Mucosa of descending colon (tissue), 3 donors: ENCODE data around the gene RER1. TPM values are rescaled to one million over a fixed set of nuclear protein-coding genes. Genes with fewer than 3 reads are reported as not detected.

Experiments
- ATAC-seq: fragments of 200-7000 bp; cut with Tn5 transposase; one replicate; pipeline ENCODE4 v1.9.1; 2020; ENCODE audit warnings: mild to moderate bottlenecking, moderate library complexity
- DNase-seq, 3 donors: peaks; one replicate each; pipeline ENCODE4 v3.0.0-alpha.2; 2020
- H3K36me3 ChIP-seq: fragments of 200-600 bp; one replicate; pipeline ENCODE4 v1.8.0; 2021; ENCODE audit warnings: low read depth, mild to moderate bottlenecking
- H3K4me1 ChIP-seq: fragments of 200-600 bp; one replicate; pipeline ENCODE4 v1.8.0; 2021; ENCODE audit warnings: low read depth, mild to moderate bottlenecking
- H3K4me3 ChIP-seq: fragments of 200-600 bp; one replicate; pipeline ENCODE4 v1.8.0; 2021; ENCODE audit warnings: mild to moderate bottlenecking
- H3K9me3 ChIP-seq: fragments of 200-600 bp; one replicate; pipeline ENCODE4 v1.8.0; 2021; ENCODE audit warnings: mild to moderate bottlenecking
- intact Hi-C, 2 donors: fragments of 100-400 bp; cut with DNase I in 1 of 2; cut with micrococcal nuclease in 1 of 2; formaldehyde crosslinking; loops; one replicate each; pipeline versions ENCODE4 v1.11.0 to v1.11.1; 2022; cut with DNase I, micrococcal nuclease
- total RNA-seq, 3 donors: library from RNA; stranded (reverse); fragmentation: NEBNext Ultra II Directional in 2 of 3; extraction: Animal tissue kit (Norgen Biotek cat#: 25700) in 2 of 3; gene quantifications; one replicate each; pipeline versions ENCODE4 v1.2.1 to v1.2.4, GENCODE V29; 2021 to 2023
- TF ChIP-seq, protein P1 (sequence below): fragments of 200-600 bp; IDR thresholded peaks from one replicate; pipeline ENCODE4 v1.8.0; 2022; ENCODE audit warnings: antibody characterized with exemption, mild to moderate bottlenecking
- donor health status: DM: no; HTN: no; CAD: no; lungs with moderate emphysema.
- donor health status: DM: no; HTN: no; CAD: no.
- donor health status: DM: no; HTN: yes; CAD: no.

The RER1 gene
- total RNA-seq, 3 donors from 2014 or later: 151 to 217 (median 193) TPM

GRCh38 chr1:2400576-2400909, 8.9 kb downstream of the RER1 start:
- H3K36me3 ChIP-seq: peaks cover 3% of the 10 kb centered on the region
- H3K4me3 ChIP-seq: no peak overlapping the region
- DNase-seq: no peak
- intact Hi-C loops: no loop called here
- TF ChIP-seq, protein P1, sequence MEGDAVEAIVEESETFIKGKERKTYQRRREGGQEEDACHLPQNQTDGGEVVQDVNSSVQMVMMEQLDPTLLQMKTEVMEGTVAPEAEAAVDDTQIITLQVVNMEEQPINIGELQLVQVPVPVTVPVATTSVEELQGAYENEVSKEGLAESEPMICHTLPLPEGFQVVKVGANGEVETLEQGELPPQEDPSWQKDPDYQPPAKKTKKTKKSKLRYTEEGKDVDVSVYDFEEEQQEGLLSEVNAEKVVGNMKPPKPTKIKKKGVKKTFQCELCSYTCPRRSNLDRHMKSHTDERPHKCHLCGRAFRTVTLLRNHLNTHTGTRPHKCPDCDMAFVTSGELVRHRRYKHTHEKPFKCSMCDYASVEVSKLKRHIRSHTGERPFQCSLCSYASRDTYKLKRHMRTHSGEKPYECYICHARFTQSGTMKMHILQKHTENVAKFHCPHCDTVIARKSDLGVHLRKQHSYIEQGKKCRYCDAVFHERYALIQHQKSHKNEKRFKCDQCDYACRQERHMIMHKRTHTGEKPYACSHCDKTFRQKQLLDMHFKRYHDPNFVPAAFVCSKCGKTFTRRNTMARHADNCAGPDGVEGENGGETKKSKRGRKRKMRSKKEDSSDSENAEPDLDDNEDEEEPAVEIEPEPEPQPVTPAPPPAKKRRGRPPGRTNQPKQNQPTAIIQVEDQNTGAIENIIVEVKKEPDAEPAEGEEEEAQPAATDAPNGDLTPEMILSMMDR: no peak
- no peak for ATAC-seq
- no peaks in the 10 kb centered on the region for H3K9me3 ChIP-seq
- no peaks in the 10 kb centered on the region for H3K4me1 ChIP-seq

GRCh38 chr1:2400950-2401649, 9.5 kb downstream of the RER1 start:
- TF ChIP-seq, protein P1: no peak
- Histone ChIP-seq H3K36me3 (peaks cover 3% of the 10 kb centered on the region), H3K4me1 (no peaks in the 10 kb centered on the region), H3K4me3 (no peak overlapping the region), H3K9me3 (no peaks in the 10 kb centered on the region)
- no peak for DNase-seq
- intact Hi-C loops: no loop called here
- ATAC-seq: no peak

- no peak for ATAC-seq
Observed at GRCh38 chr1:2402420-2402819, 10.8 kb downstream of the RER1 start.

DNA sequence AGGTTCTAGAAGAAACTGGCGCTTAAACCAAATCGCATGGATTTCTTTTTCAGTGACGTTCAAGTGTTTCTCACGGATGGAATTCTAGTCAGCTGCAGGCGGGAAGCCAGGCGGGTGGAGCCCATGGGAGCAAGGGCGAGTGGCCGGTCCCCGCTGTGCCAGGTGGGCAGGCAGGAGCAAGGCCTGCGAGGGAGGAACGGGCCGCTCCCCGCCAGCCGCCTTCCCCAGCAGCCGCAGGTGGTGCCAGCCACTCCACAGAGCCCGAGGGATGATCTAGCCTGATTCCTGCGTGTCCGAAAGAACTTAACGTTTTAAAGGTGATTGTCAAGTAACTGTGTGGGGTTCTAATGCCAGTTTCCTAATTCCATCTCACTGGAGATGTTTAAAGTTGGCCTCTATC, 11.6 kb downstream of the RER1 start:
- H3K36me3 ChIP-seq: peaks cover 3% of the 10 kb centered on the region
- no peak for DNase-seq
- TF ChIP-seq, protein P1: no peak
- H3K4me1 ChIP-seq: no peaks in the 10 kb centered on the region
- no peaks in the 10 kb centered on the region for H3K9me3 ChIP-seq
- H3K4me3 ChIP-seq: no peak overlapping the region
- ATAC-seq: no peak
- intact Hi-C loops: no loop called here

More at GRCh38 chr1:2402420-2402819, 10.8 kb downstream of the RER1 start:
- peaks cover 3% of the 10 kb centered on the region for H3K36me3 ChIP-seq
- DNase-seq: no peak
- H3K4me3 ChIP-seq: no peak overlapping the region
- intact Hi-C loops: no loop called here
- no peaks in the 10 kb centered on the region for H3K9me3 ChIP-seq
- no peaks in the 10 kb centered on the region for H3K4me1 ChIP-seq
- TF ChIP-seq, protein P1: no peak

DNA sequence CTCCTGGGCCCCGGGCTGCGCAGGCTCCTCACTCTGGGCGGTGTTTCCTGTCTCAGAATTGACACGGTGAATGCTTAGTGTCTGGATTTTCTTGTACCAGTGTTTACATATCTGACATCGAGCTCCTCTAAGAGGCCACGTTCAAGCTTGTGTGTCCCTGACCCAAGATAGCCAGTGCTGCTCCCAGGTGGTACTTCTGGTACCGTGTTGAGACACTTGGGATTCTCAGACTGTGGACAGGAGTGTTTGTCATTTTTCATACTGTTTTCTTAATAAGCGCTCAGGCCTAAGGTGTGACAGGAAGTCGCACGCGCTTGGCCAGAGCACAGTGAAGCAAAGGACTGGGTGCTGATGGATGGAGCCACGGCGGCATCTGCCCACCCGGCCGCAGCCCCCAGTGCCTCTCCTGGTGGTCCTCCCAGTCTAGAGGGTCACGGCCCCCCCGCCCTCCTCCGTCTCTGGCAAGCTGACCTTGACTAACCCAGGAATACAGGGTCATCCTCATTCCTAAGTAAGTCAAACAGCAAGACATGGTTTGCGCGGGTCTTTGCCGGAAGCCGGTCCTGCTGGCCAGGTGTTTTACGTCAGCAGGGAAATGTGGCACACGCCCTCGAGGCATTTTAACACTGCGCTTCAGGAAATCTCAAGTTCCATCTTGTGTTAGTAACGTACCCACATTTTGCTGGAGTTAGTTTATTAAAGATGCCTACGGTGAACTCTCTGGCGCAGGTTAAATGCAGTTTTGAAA, 12.7 kb downstream of the RER1 start:
- intact Hi-C loops: no loop called here
- Histone ChIP-seq H3K4me1 (no peaks in the 10 kb centered on the region), H3K9me3 (no peaks in the 10 kb centered on the region), H3K36me3 (peaks cover 3% of the 10 kb centered on the region), H3K4me3 (no peak overlapping the region)
- no peak for ATAC-seq
- DNase-seq: no peak
- TF ChIP-seq, protein P1: no peak
